GM12892 (cell line): ENCODE measurements around the gene SV2B. TPM values are rescaled to one million over a fixed set of nuclear protein-coding genes. Genes with fewer than 3 reads are reported as not detected.

ENCODE experiments used
- DNase-seq: peaks from one replicate; pipeline ENCODE4 v3.0.0; 2011; ENCODE audit not compliant: insufficient read length
- FAIRE-seq: peaks from 2 replicates; lab custom pipeline; 2011; peaks lifted over from hg19 to GRCh38; lab: Jason Lieb, UNC
- POLR2A ChIP-seq: IDR thresholded peaks from 2 replicates; pipeline ENCODE4 v1.6.1; 2011; ENCODE audit warnings: low read depth, low read length, control low read depth
- POLR2AphosphoS5 ChIP-seq: IDR thresholded peaks from 2 replicates; pipeline ENCODE4 v1.6.1; 2011; ENCODE audit warnings: low read depth, low read length, control low read depth
- TAF1 ChIP-seq: IDR thresholded peaks from 2 replicates; pipeline ENCODE4 v1.6.1; 2011; ENCODE audit warnings: low read depth, mild to moderate bottlenecking, control low read depth, low read length, borderline replicate concordance
- polyA plus RNA-seq: library from polyadenylated mRNA; unstranded; fragments of >200 nt; gene quantifications from one replicate; pipeline ENCODE4 v1.2.1, GENCODE V29; 2012; ENCODE audit warnings: missing spikeins, inconsistent platforms; ENCODE audit not compliant: missing spikeins

Gene SV2B, protein sequence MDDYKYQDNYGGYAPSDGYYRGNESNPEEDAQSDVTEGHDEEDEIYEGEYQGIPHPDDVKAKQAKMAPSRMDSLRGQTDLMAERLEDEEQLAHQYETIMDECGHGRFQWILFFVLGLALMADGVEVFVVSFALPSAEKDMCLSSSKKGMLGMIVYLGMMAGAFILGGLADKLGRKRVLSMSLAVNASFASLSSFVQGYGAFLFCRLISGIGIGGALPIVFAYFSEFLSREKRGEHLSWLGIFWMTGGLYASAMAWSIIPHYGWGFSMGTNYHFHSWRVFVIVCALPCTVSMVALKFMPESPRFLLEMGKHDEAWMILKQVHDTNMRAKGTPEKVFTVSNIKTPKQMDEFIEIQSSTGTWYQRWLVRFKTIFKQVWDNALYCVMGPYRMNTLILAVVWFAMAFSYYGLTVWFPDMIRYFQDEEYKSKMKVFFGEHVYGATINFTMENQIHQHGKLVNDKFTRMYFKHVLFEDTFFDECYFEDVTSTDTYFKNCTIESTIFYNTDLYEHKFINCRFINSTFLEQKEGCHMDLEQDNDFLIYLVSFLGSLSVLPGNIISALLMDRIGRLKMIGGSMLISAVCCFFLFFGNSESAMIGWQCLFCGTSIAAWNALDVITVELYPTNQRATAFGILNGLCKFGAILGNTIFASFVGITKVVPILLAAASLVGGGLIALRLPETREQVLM
- polyA plus RNA-seq, result 6.8 TPM

DNA sequence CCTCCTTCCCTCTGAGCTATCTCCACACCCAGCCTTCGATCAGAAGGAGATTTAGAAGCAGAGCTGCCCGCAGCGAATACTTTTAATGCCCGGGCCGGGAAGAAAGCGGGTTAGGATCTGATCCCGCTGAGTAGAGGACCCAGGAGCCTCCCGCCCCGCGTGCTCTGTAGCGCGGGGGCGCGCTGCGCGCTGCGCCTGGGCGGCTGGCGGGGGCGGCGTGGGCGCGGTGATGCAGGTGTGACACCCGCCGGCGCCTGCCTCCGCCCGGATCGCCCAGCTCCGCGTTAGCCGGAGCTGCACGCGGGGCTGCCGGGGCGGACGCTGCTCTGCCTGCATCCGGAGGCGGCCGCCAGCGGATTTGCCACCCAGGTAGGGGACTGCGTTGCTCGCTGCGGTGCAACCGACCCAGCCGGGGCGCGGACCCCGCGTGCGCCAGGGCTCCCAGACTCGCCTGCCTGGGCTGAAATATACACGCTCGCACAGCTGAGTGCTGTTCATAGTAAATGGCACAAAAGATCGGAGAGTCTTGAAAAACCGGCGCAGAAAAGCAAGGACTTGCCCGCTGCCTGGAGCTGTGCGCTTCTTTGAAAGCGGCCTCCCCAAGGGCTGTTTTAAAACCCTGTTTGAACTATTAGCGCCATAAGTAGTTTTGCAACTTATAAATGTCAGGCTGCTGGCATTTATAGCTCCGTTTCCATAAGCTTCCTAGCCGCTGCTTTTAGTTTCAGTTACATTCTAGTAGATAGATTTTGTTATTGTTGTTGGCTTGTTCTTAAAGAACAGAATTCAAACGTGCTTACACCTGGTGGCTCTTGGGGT lies at the start of gene SV2B:
SV2B (plus strand) TSS at position 263 of the 819 bp plus-strand sequence. CDS start 126,007 bp downstream, outside the sequence.
- DNase-seq (peak; percentile 52), FAIRE-seq (peak; percentile 40)
- no peak for TF ChIP-seq POLR2AphosphoS5

DNA sequence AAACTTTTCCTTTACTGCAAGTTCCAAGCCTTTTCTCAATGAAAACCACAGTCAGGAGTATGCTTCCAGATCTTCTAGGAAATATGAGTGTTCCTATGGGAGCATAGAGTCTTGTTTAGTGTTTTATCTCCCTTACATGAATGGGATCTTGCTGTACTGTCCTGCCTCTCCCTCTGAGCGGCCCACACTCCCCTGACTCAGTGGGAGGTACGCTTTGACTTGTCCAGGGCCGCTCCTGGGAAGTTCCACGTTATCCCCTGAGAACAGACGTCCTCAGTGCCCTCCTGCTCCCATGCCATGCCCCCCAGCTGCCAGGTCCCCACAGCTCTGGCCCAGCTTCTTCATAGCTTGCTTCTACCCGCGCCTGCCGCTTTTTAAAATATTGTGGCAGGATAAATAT lies 48.8 kb upstream of the SV2B start:
- no peak for FAIRE-seq

DNA sequence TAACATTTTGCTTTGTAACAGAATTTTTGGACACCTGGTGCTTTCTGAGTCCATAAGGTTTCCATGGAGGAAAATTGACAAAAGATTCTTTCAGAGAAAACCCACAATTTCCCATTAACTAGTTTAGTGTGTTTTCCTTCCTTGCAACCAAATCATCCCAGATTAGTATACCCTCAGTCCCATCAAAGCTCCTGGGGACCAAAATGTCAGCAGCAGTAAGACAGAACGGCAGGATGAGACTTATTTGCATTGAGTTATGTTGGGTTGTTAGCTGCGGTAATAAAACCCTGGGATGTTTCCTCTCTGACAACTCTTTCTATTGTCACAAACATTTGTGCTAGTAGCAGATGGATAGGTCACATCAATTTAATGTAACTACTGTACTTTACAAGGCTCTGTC lies 45.2 kb upstream of the SV2B start:
- FAIRE-seq (no peak), DNase-seq (no peak)
- no peak for TF ChIP-seq TAF1
- TF ChIP-seq POLR2AphosphoS5, result no peak
- TF ChIP-seq POLR2A, result no peak

More for the DNA sequence above, 48.8 kb upstream of the SV2B start:
- no peak for DNase-seq
- TF ChIP-seq POLR2AphosphoS5 (no peak), TAF1 (no peak), POLR2A (no peak)

DNA sequence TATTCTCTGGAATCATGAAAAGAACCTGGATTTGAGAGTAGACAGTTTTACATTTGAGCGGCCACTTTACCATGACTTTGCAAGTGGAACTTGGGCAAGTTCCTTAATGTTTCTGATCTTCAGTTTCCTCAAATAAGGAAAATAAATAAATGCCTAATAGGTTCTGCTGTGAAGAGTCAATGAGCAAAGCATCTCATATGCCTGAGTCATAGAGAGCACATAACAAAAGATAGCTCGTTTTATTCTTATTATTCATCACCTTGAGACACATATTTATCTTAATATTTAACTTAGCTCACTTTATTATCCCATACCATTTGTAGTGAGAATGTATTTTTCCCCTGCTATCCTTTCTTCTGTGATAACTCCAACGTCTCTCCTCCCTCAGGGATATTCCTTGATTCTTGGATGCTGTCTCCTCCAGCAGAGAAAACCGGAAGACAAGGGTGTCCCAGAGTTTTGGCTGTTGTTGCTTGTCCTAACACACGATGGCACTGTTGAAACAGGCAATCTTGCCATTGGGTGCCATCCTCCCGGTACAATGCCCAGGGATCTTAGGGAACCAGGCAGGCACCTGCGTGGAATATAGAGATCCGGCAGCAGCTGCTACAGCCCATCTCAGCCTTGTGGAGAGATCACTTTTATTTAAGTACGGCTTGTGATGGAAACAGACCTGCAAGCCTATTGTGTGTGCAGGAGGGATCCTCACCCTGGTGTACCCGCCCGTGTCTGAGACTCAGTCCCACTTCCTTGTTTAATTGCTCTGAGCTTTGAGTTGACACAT lies 44.3 kb upstream of the SV2B start:
- DNase-seq, result no peak
- FAIRE-seq, result peak; percentile 85
- TF ChIP-seq TAF1, result no peak
- no peak for TF ChIP-seq POLR2AphosphoS5
- no peak for TF ChIP-seq POLR2A

DNA sequence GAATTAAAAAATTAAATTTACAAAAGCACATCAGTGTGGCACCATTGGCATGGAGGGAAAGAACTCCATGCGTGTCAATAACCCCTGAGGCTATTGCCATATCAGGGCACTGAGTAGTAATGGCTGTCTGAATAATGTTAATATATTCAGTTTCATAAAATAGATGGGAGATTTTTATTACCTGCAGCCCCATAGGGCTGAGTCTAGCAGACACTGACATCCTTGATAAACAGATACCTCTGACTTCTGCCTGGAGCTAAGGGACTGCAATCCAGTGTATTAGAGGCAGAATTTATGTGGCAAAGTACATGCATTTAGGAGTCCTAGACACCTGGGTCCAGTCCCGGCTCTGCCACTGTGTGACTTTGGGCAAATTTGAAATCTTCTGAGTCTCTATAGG lies 38.8 kb upstream of the SV2B start:
- DNase-seq (no peak), FAIRE-seq (no peak)
- no peak for TF ChIP-seq TAF1
- no peak for TF ChIP-seq POLR2AphosphoS5
- no peak for TF ChIP-seq POLR2A

DNA sequence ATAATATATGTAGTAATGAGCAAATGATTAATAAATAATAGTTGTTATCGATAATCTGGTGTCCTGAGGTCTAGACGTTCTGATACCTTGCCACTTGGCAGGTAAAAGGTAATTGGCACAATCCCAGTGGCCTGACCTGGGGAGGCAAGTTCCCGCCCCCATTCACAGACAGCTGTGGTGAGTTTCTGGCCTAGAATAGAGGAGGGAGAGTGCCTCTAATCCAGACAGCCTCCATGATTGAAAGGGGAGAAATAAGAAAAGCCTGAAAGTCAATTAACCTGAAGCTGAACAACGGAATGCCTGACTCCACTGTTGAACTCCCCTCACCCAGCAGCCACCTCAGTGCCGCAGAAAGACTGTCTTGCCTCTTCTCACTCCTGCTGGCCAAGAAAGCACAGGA lies 38.1 kb upstream of the SV2B start:
- FAIRE-seq (no peak), DNase-seq (no peak)
- TF ChIP-seq POLR2AphosphoS5 (no peak), POLR2A (no peak), TAF1 (no peak)

DNA sequence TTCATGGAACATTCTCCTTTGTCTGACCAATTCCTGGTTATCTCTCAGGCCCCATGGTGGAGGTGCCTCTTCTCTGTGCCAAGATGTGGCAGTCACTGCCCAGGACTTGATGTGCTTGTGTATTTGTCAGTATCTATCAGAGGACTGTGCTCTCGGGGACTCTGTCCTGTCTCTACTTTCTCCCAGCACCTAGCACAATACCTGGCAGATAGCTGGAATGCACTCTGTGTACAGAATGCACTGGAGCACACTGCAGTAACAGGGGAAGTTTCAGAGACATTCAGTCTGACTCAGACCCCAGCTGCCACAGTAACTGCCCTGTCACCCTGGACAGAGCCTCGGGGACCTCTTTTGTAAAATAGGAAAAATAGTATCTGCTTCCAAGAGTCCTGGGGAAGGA lies 34.6 kb upstream of the SV2B start:
- no peak for TF ChIP-seq TAF1
- TF ChIP-seq POLR2AphosphoS5, result no peak
- no peak for TF ChIP-seq POLR2A
- DNase-seq (no peak), FAIRE-seq (no peak)

DNA sequence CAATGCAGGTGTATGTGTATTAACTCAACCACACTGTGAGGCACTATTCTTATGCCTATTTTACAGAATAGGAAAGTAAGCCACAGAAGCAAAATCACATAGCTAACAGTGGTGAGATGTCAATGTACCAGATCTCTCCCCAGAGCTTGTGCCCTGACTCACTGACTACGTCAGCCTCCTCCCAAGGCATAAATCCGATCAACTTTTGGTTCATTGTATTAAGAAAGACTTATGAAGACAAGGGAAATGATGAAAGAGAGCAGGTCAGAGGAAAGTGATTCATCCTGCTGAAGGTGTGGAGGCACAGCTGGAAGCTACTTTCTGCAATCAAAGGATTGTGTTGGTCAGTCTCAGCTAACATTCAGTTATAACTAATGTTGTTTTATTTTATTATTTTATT lies 33.0 kb upstream of the SV2B start:
- DNase-seq (no peak), FAIRE-seq (no peak)
- TF ChIP-seq TAF1, result no peak
- no peak for TF ChIP-seq POLR2AphosphoS5
- TF ChIP-seq POLR2A, result no peak

DNA sequence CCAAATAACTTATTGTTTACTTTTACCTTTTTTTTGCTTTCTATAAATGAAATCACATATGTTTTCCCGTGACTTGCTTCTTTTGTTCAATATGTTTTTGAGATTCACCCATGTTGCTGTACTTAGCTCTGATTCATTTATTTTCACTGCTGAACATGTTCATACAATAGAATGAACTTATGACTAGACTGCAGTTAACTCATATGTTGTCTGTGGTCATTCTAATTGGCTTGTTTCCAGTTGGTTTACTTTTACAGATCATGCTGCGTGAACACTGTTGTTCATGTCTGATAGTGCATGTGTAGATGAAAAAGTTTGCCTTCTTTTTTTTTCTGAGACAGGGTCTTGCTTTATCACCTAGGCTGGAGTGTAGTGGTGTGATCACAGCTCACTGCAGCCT lies 31.6 kb upstream of the SV2B start:
- TF ChIP-seq POLR2AphosphoS5 (no peak), TAF1 (no peak), POLR2A (no peak)
- no peak for FAIRE-seq
- no peak for DNase-seq

DNA sequence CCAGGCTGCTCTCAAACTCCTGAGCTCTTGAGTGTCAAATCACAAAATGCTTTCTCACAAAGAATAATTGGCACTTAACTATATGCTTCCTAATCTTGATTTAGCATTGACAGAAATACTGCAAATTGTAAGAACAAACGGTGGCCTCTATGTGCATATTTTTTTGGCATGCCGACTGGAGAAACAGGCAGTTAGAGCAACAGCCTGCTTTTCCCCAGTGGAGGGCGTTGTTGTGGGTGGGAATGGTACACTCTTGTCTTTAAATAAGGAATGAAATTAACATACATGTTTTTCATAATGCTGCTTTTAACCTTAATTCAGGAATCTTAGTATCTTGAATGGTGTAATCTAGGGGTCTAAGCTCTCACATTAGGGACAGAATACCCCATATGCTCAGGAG lies 31.1 kb upstream of the SV2B start:
- DNase-seq (no peak), FAIRE-seq (no peak)
- TF ChIP-seq POLR2A, result no peak
- no peak for TF ChIP-seq POLR2AphosphoS5
- no peak for TF ChIP-seq TAF1

DNA sequence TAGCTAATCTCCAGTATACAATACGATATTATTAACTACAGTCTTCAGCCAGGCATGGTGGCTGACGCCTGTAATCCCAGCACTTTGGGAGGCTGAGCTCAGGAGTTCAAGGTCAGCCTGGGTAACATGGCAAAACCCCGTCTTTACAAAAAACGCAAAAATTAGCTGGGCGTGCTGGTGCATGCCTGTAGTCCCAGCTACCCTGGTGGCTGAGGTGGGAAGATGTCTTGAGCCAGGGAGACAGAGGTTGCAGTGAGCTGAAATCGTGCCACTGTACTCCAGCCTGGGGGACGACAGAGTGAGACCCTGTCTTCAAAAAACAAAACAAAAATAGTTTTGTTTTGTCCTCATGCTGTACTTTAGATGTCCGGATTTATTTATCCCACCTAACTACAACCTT lies 29.2 kb upstream of the SV2B start:
- FAIRE-seq, result no peak
- no peak for DNase-seq
- TF ChIP-seq POLR2AphosphoS5 (no peak), TAF1 (no peak), POLR2A (no peak)

DNA sequence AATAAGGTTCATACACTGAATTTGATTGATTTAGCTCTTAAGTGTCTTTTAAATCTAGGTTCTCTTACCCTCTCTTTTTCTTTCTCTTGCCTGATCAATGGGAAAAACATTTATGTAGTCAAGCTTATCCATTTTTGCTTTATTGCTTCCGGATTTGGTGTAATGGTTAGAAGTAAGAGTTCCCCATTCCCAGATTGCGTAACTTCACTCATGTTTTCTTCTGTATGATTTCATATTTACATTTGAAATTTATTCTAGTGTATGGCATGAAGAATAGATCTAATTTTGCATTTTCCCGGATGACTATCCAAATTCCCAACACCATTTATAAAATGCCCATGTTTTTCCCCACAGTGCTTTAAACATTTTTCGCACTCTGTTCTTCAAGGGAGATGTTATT lies 27.9 kb upstream of the SV2B start:
- FAIRE-seq, result no peak
- TF ChIP-seq TAF1, result no peak
- no peak for TF ChIP-seq POLR2AphosphoS5
- no peak for TF ChIP-seq POLR2A
- no peak for DNase-seq
